GM19455 (cell line): ENCODE measurements around the gene NDUFV1.
"Not testable (repeated sequence)": the region's sequence is repeated elsewhere in the genome, so short reads cannot be mapped to it uniquely, and the experiment has no call there.

ENCODE experiments used
- ATAC-seq: cut with Tn5 transposase; IDR thresholded peaks from one replicate; pipeline ENCODE4 v1.9.1; 2021; ENCODE audit not compliant: unreplicated experiment

Gene NDUFV1

DNA sequence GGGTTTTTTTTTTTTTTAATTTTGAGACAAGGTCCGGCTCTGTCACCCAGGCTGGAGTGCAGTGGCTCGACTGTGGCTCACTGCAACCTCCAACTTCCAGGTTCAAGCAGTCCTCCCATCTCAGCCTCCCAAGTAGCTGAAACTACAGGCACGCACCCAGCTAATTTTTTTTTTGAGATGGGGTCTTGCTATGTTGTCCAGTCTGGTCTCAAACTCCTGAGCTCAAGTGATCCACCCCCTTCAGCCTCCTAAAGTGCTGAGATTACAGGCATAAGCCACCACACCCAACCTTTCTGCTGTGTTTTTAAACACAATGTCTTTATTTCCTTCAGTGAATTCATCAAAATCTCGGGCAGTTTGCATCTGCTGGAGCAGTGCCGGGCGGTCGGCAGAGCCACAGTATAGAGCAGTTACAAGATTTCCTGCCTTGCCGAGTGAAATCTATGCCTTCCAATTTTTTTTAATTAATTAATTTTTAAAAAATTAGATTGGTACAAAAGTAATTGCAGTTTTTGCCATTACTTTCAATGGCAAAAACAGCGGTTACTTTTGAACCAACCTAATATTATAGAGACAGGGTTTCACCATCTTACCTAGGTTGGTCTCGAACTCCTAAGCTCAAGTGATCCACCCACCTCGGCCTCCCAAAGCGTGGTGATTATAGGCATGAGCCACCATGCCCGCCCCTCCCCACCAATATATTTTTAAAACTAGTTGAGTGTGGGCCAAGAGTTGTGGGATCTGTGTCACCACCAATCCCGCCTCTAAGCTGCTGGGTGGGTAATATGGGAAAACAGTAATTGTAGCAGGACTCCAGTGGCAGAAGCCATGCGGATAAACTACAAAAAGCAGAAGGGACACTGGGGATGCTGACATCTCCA, 46.5 kb downstream of the NDUFV1 start:
- ATAC-seq: no peak

DNA sequence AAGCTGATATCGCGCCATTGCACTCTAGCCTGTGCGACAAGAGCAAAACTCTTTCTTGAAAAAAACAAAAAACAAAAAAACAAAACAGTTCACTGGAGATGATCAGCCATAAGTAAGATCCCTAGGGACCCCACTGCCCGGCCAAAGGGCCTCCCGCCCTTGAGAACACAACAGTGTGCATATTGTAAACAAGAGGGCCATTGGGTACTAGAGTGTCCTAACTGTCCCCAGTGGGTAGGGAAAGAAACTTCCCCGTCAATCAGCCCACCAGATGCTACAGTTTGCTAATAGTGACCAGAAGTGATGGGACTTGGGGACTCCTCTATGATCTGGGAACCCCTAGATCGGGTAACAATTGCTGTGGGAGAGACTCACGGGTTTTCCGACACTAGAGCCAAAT, 47.5 kb downstream of the NDUFV1 start:
- no peak for ATAC-seq

DNA sequence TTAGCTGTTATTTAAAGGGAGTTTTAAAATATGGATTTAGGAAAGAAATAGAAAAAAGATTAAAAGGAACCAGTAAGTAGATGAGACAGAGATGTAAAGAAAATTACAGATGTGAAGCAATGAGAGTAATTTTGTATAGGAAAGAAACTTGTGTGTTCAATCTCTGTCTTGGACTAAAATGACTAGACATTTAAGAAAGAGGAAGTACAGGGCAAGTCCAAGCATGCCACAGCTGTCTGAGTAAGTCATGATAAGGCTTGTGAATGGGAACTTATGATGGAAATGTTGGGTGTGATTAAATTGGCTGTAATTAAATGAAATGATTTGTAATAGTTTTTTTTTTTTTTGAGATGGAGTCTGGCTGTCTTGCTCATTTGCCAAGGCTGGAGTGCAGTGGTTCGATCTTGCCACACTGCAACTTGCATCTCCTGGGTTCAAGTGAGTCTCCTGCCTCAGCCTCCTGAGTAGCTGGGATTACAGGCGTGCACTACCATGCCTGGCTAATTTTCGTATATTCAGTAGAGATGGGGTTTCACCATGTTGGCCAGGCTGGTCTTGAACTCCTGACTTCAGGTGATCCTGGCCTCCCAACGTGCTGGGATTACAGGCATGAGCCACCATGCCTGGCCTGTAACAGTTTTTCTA, 49.7 kb downstream of the NDUFV1 start:
- no peak for ATAC-seq

DNA sequence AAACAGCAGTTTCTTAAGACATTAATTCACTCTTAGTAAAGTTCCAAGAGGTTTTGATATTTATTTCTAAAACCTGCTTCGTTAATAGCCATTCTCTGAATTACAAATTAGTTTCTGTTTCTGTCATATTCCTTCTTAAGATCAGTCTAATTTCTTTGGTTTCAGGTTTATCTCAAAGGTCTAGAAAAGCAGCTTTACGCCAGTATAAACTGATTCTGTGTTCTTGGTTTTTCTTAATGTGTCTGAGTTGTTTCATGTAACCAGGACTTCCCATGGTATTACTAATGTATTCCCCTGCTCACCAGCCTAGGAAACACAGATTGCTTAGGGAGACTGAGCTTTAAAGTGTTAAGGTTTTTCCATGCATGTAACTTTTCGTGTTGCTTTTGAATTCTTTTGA, 50.6 kb downstream of the NDUFV1 start:
- no peak for ATAC-seq

DNA sequence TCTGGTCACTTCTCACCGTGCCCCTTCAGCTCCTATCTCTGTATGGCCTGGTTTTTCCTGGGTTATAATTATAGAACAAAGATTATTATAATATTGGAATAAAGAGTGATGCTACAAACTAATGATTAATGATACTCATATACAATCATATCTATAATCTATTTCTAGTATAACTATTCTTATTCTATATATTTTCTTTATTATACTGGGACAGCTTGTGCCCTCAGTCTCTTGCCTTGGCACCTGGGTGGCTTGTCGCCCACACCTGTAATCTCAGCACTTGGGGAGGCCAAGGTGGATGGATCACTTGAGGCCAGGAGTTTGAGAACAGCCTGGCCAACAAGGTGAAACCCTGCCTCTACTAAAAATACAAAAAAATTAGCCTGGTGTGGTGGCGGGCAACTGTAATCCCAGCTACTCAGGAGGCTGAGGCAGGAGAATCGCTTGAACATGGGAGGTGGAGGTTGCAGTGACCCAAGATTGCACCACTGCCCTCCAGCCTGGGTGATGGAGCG, 53.0 kb downstream of the NDUFV1 start:
- not testable (repeated sequence) for ATAC-seq

DNA sequence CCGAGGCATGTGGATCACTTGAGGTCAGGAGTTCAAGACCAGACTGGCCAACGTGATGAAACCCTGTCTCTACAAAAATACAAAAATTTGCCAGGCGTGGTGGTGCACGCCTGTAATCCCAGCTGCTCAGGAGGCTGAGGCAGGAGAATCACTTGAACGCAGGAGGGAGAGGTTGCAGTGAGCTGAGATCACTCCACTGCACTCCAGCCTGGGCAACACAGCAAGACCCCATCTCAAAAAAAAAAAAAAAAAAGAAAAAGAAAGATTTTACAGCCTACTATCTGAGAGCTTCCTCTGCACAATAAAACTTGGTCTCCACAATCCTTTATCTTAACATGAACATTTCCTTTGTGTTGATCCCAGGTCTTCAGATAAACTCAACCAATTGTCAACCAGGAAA, 54.0 kb downstream of the NDUFV1 start:
- ATAC-seq: not testable (repeated sequence)
